HepG2 (cell line): ENCODE results near the gene MMUT. TPM values are rescaled to one million over a fixed set of nuclear protein-coding genes. Genes with fewer than 3 reads are reported as not detected.
A peak's percentile ranks its signal among the peaks of the same experiment; 100 is the strongest.

Source experiments
- ARNT2 ChIP-seq: sonication (generic); formaldehyde crosslinking; IDR thresholded peaks from 2 replicates; pipeline ENCODE4 v1.8.0; 2022; ENCODE audit warnings: mild to moderate bottlenecking, low read depth, missing genetic modification reagents, moderate library complexity
- CBX1 ChIP-seq: IDR thresholded peaks from one replicate; pipeline ENCODE4 v1.6.1; 2016; ENCODE audit warnings: antibody characterized with exemption, low read depth
- ELF1 ChIP-seq: sonication (generic); formaldehyde crosslinking; IDR thresholded peaks from 2 replicates; pipeline ENCODE4 v1.4.0; 2020; ENCODE audit warnings: missing genetic modification reagents
- GLI4 ChIP-seq: sonication (generic); formaldehyde crosslinking; IDR thresholded peaks from 2 replicates; pipeline ENCODE4 v1.5.1; 2020; ENCODE audit warnings: missing genetic modification reagents, mild to moderate bottlenecking, moderate library complexity, borderline replicate concordance
- GPN1 ChIP-seq: sonication (generic); formaldehyde crosslinking; IDR thresholded peaks from 2 replicates; pipeline ENCODE4 v1.5.1; 2020; ENCODE audit warnings: missing genetic modification reagents, borderline replicate concordance
- HNRNPH1 ChIP-seq: fragments of 200-400 bp; formaldehyde crosslinking; optimal IDR thresholded peaks from 2 replicates; pipeline ENCODE3; 2017; ENCODE audit warnings: mild to moderate bottlenecking, low read depth, low read length
- IRX3 ChIP-seq: sonication (generic); formaldehyde crosslinking; IDR thresholded peaks from 2 replicates; pipeline ENCODE4 v1.8.1; 2023; ENCODE audit warnings: mild to moderate bottlenecking, low read depth, missing genetic modification reagents, borderline replicate concordance
- MAZ ChIP-seq, 2 experiments: sonication (generic) in 1 of 2; formaldehyde crosslinking in 1 of 2; IDR thresholded peaks; 2 replicates each; pipeline versions ENCODE4 v1.5.0 to v1.6.1; 2012 to 2020; ENCODE audit warnings: low read depth in 2 of 2, mild to moderate bottlenecking in 2 of 2, borderline replicate concordance in 1 of 2, improper control_type of control experiment in 1 of 2, low read length in 1 of 2, missing genetic modification reagents in 1 of 2, moderate library complexity in 1 of 2
- MXI1 ChIP-seq: IDR thresholded peaks from 3 replicates; pipeline ENCODE4 v1.6.1; 2012; ENCODE audit warnings: low read depth, low read length, inconsistent platforms, borderline replicate concordance
- RAD51 ChIP-seq: fragments of 450-650 bp; IDR thresholded peaks from 2 replicates; pipeline ENCODE4 v1.6.1; 2016; ENCODE audit warnings: borderline replicate concordance
- RARA ChIP-seq: IDR thresholded peaks from 2 replicates; pipeline ENCODE4 v1.6.1; 2016; ENCODE audit warnings: missing genetic modification reagents, missing compliant biosample characterization
- SATB2 ChIP-seq: sonication (generic); formaldehyde crosslinking; IDR thresholded peaks from 2 replicates; pipeline ENCODE4 v1.5.0; 2020; ENCODE audit warnings: missing genetic modification reagents
- SOX5 ChIP-seq: IDR thresholded peaks from 2 replicates; pipeline ENCODE4 v1.6.1; 2016; ENCODE audit warnings: borderline replicate concordance
- ZBTB14 ChIP-seq: sonication (generic); formaldehyde crosslinking; IDR thresholded peaks from 2 replicates; pipeline ENCODE4 v1.4.0; 2020; ENCODE audit warnings: missing genetic modification reagents
- ZNF143 ChIP-seq: sonication (generic); formaldehyde crosslinking; IDR thresholded peaks from 2 replicates; pipeline ENCODE4 v1.4.0; 2020; ENCODE audit warnings: missing genetic modification reagents
- ZNF382 ChIP-seq: sonication (generic); formaldehyde crosslinking; IDR thresholded peaks from 2 replicates; pipeline ENCODE4 v1.5.0; 2020; ENCODE audit warnings: missing genetic modification reagents, mild to moderate bottlenecking, borderline replicate concordance
- ZNF510 ChIP-seq: sonication (generic); formaldehyde crosslinking; IDR thresholded peaks from 2 replicates; pipeline ENCODE4 v1.4.0; 2020; ENCODE audit warnings: low read depth, mild to moderate bottlenecking, missing genetic modification reagents
- ZNF75D ChIP-seq: sonication (generic); formaldehyde crosslinking; IDR thresholded peaks from 2 replicates; pipeline ENCODE4 v1.8.1; 2023; ENCODE audit warnings: missing genetic modification reagents, mild to moderate bottlenecking, borderline replicate concordance
- ZNF839 ChIP-seq: sonication (generic); formaldehyde crosslinking; IDR thresholded peaks from 2 replicates; pipeline ENCODE4 v1.4.0; 2020; ENCODE audit warnings: missing genetic modification reagents, mild to moderate bottlenecking, borderline replicate concordance
- ZSCAN20 ChIP-seq: sonication (generic); formaldehyde crosslinking; IDR thresholded peaks from 2 replicates; pipeline ENCODE4 v1.4.0; 2020; ENCODE audit warnings: missing genetic modification reagents, mild to moderate bottlenecking, borderline replicate concordance
- polyA plus RNA-seq, 8 experiments: library from polyadenylated mRNA; depleted of rRNA in 3 of 8; stranded (reverse) in 7 of 8; unstranded in 1 of 8; fragments of >200 nt; fragmentation: Illumina TruSeq in 4 of 8; extraction: Trizol in 4 of 8; gene quantifications; 2 replicates each; pipeline versions ENCODE4 v1.2.1 to v1.2.3, GENCODE V29; 2011 to 2016; ENCODE audit warnings: low read depth in 4 of 8, missing spikeins in 1 of 8, mixed read lengths in 1 of 8; ENCODE audit not compliant: insufficient read depth in 1 of 8
- total RNA-seq, 5 experiments: library from RNA; depleted of rRNA; stranded (reverse); fragments of >200 nt; fragmentation: Illumina TruSeq; extraction: Trizol; gene quantifications; 2 replicates each; pipeline ENCODE4 v1.2.3, GENCODE V29; 2016; ENCODE audit warnings: low read depth in 1 of 5
- TF ChIP-seq, protein P1 (sequence below): sonication (generic); formaldehyde crosslinking; IDR thresholded peaks from 2 replicates; pipeline ENCODE4 v1.8.0; 2022; ENCODE audit warnings: mild to moderate bottlenecking, missing genetic modification reagents
- TF ChIP-seq, protein P2 (sequence below): sonication (generic); formaldehyde crosslinking; IDR thresholded peaks from 2 replicates; pipeline ENCODE4 v1.4.0; 2020; ENCODE audit warnings: missing genetic modification reagents, low read depth, mild to moderate bottlenecking, borderline replicate concordance
- TF ChIP-seq, protein P3 (sequence below): sonication (generic); formaldehyde crosslinking; IDR thresholded peaks from 2 replicates; pipeline ENCODE4 v1.8.1; 2023; ENCODE audit warnings: missing genetic modification reagents, inconsistent platforms, borderline replicate concordance
- TF ChIP-seq, protein P4 (sequence below): sonication (generic); formaldehyde crosslinking; IDR thresholded peaks from 2 replicates; pipeline ENCODE4 v1.4.0; 2020; ENCODE audit warnings: missing genetic modification reagents

MMUT gene
- total and polyA plus RNA-seq, 2 of the 13 experiments (the other 11 are each of a cell fraction or from before 2014, with no cell fraction given): 16.1 to 20.5 TPM

DNA sequence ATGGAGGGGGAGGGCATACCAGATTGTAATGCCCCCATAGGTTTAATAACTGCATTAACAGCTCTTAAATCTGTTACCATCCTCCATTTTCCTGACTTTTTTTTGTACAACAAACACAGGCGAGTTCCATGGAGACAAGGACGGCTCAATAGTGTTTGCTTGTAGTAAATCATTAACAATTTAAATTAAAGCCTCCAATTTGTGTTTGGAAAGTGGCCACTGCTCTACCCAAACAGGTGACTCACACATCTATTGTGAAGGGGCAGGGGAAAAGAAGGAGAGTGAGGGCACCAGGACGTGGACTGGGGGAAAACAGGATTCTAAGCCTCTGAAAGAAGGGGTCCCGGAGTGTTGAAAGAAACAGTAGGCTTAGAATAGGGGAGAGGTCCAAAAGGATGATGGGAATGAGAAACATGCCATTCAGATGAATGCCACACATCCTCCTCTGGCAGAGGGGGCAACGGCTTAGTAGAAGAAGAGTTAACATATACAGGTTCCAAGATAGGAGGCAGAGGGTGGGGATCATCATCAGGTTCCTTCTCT lies 43.6 kb upstream of the MMUT start (continued):
- TF ChIP-seq ZNF382 (CRISPR knock-in tag) (no peak), ZBTB14 (CRISPR knock-in tag) (no peak), ZNF143 (CRISPR knock-in tag) (no peak), RARA (CRISPR knock-in tag) (peak; percentile 30; the same call in 1 of the 2 replicates), GPN1 (CRISPR knock-in tag) (no peak), GLI4 (CRISPR knock-in tag) (no peak; the same call in 1 of the 2 replicates), IRX3 (CRISPR knock-in tag) (no peak), CBX1 (no peak), MXI1 (no peak), SOX5 (peak; percentile 79; the same call in 1 of the 2 replicates), SATB2 (CRISPR knock-in tag) (no peak), MAZ (IDR thresholded peaks at IDR 0.05; ENCODE audit: borderline replicate concordance, low read depth, low read length) (no peak), MAZ (CRISPR knock-in tag; IDR thresholded peaks at IDR 0.05; ENCODE audit: low read depth) (no peak), HNRNPH1 (no peak), RAD51 (no peak), ZNF839 (CRISPR knock-in tag) (no peak), ZNF510 (CRISPR knock-in tag) (no peak), ARNT2 (no peak), ZNF75D (CRISPR knock-in tag) (no peak), ELF1 (CRISPR knock-in tag) (no peak), ZSCAN20 (CRISPR knock-in tag) (no peak)
- TF ChIP-seq, protein P1, sequence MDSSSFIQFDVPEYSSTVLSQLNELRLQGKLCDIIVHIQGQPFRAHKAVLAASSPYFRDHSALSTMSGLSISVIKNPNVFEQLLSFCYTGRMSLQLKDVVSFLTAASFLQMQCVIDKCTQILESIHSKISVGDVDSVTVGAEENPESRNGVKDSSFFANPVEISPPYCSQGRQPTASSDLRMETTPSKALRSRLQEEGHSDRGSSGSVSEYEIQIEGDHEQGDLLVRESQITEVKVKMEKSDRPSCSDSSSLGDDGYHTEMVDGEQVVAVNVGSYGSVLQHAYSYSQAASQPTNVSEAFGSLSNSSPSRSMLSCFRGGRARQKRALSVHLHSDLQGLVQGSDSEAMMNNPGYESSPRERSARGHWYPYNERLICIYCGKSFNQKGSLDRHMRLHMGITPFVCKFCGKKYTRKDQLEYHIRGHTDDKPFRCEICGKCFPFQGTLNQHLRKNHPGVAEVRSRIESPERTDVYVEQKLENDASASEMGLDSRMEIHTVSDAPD (CRISPR knock-in tag): no peak
- TF ChIP-seq, protein P2, sequence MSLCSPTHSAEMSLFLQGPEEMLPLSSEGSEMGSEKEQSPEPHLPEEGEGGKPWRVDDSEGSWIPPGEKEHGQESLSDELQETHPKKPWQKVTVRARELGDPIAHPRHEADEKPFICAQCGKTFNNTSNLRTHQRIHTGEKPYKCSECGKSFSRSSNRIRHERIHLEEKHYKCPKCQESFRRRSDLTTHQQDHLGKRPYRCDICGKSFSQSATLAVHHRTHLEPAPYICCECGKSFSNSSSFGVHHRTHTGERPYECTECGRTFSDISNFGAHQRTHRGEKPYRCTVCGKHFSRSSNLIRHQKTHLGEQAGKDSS (CRISPR knock-in tag): no peak
- TF ChIP-seq, protein P3, sequence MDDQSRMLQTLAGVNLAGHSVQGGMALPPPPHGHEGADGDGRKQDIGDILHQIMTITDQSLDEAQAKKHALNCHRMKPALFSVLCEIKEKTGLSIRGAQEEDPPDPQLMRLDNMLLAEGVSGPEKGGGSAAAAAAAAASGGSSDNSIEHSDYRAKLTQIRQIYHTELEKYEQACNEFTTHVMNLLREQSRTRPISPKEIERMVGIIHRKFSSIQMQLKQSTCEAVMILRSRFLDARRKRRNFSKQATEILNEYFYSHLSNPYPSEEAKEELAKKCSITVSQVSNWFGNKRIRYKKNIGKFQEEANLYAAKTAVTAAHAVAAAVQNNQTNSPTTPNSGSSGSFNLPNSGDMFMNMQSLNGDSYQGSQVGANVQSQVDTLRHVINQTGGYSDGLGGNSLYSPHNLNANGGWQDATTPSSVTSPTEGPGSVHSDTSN (CRISPR knock-in tag): no peak
- TF ChIP-seq, protein P4, sequence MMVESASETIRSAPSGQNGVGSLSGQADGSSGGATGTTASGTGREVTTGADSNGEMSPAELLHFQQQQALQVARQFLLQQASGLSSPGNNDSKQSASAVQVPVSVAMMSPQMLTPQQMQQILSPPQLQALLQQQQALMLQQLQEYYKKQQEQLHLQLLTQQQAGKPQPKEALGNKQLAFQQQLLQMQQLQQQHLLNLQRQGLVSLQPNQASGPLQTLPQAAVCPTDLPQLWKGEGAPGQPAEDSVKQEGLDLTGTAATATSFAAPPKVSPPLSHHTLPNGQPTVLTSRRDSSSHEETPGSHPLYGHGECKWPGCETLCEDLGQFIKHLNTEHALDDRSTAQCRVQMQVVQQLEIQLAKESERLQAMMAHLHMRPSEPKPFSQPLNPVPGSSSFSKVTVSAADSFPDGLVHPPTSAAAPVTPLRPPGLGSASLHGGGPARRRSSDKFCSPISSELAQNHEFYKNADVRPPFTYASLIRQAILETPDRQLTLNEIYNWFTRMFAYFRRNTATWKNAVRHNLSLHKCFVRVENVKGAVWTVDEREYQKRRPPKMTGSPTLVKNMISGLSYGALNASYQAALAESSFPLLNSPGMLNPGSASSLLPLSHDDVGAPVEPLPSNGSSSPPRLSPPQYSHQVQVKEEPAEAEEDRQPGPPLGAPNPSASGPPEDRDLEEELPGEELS (CRISPR knock-in tag): peak; percentile 79
